ENCODE measurements around the gene NCLN. TPM values are rescaled to one million over a fixed set of nuclear protein-coding genes. Genes with fewer than 3 reads are reported as not detected.
"Not testable (repeated sequence)": the region's sequence is repeated elsewhere in the genome, so short reads cannot be mapped to it uniquely, and the experiment has no call there.

Gene NCLN
- total RNA-seq, 2 donors from 2014 or later, result 84.4 to 196 TPM

- Mint-ChIP-seq H3K36me3 (no peaks in the 10 kb centered on the region), H3K9me3 (no peaks in the 10 kb centered on the region), H3K4me1 (ENCODE audit: low read depth in 2 of 2) (peaks cover 12 to 14% of the 10 kb centered on the region in 2 donors), H3K27ac (no peak overlapping the region), H3K27me3 (no peaks in the 10 kb centered on the region), H3K4me3 (no peak overlapping the region)
- DNase-seq (ENCODE audit: low spot score) (no peak), ATAC-seq (no peak)
These were observed 7.0 kb downstream of the NCLN start for GRCh38 chr19:3192684-3193083.

- H3K27ac Mint-ChIP-seq, result no peak overlapping the region
- DNase-seq (ENCODE audit: low spot score) (no peak), ATAC-seq (no peak)
- no peaks in the 10 kb centered on the region for H3K36me3 Mint-ChIP-seq
- no peak overlapping the region for H3K4me3 Mint-ChIP-seq
- peaks cover 6 to 9% of the 10 kb centered on the region in 2 donors for H3K4me1 Mint-ChIP-seq (ENCODE audit: low read depth in 2 of 2)
- no peaks in the 10 kb centered on the region for H3K9me3 Mint-ChIP-seq
- H3K27me3 Mint-ChIP-seq, result no peaks in the 10 kb centered on the region
These were observed 7.8 kb downstream of the NCLN start for GRCh38 chr19:3193256-3194105.

DNA sequence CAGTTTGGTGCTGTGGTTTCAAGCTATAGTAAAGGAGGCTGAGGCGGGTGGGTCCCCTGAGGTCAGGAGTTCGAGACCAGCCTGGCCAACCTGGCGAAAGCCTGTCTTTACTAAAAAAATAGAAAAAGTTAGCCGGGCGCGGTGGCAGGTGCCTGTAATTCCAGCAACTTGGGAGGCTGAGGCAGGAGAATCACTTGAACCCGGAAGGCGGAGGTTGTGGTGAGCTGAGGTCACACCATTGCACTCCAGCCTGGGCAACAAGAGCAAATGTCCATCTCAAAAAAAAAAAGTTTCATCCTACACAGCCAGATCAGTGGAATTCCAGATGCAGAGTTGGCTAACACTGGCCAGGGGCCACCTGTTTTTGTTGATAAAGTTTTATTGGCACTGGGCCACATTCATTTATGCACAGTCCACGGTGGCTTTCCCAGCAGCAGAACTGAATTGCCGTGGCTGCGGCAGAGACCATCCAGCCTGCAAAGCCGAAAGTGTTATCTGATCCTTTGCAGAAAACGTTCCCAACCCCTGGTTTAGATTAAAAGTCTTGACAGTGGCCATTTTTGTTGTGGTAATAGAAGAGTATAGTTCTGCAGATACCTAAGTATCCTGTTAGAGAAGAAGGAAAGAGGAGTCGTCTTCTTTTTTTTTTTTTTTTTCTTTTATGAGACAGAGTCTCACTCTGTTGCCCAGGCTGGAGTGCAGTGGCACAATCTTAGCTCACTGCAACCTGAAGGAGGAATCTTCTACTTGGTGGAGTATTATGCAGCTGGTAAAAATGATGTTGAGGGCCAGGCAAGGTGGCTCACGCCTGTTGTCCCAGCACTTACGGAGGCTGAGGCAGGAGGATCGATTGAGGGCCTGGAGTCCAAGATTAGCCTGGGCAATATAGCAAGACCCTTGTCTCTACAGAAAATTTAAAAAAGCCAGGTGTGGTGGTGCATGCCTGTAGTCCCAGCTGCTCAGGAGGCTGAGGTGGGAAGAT lies 8.7 kb downstream of the NCLN start:
- no peak for ATAC-seq
- H3K36me3 Mint-ChIP-seq, result no peaks in the 10 kb centered on the region
- H3K27ac Mint-ChIP-seq, result no peak overlapping the region
- H3K4me3 Mint-ChIP-seq, result no peak overlapping the region
- no peaks in the 10 kb centered on the region for H3K27me3 Mint-ChIP-seq
- H3K4me1 Mint-ChIP-seq (ENCODE audit: low read depth in 2 of 2), result peaks cover 0 to 3% of the 10 kb centered on the region in 2 donors
- no peak for DNase-seq (ENCODE audit: low spot score)
- H3K9me3 Mint-ChIP-seq, result no peaks in the 10 kb centered on the region

DNA sequence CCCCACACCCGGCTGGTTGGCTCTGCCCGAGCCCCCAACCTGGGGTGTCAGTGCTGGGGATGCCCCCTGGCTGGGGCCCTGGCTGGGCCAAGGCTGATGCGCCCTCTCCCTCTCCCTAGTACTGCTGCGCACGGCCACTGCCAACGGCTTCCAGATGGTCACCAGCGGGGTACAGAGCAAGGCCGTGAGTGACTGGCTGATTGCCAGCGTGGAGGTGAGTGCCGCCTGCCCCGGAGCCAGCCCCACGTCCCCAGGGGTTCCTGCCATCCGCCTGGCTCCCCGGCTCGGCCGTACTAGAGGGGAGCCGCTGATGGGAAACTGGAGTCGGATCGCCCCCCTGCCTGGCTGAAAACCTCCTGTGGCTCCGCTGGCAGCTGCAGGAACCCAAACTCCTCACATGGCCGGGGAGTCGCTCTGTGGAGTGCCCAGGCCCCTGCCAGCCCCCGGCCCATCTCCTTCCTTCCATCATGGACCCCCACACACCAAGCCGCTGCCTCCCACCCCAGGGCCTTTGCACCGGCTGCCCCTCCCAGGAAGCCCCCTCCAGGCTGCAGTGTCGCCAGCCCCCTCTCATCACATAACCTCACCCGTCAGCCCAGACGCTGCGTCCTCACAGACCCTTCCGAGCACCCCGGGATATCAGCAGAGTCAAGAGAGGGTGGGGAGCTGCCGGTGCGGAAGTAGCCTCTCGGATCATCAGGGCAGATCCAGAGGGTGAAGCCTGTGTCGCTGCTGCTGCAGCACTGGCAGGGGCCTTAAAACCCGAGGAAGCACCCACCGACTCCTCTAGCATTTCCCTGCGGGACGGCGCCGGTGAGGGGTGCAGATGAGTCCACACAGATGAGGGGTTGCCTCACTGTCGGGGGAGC lies 10.6 kb downstream of the NCLN start:
- Mint-ChIP-seq H3K9me3 (no peaks in the 10 kb centered on the region), H3K27me3 (no peaks in the 10 kb centered on the region), H3K27ac (no peak overlapping the region), H3K4me3 (no peak overlapping the region), H3K4me1 (ENCODE audit: low read depth in 2 of 2) (no peaks in the 10 kb centered on the region), H3K36me3 (no peaks in the 10 kb centered on the region)
- ATAC-seq, result peak in 1 of 2 donors; percentile 41
- no peak for DNase-seq (ENCODE audit: low spot score)

- Mint-ChIP-seq H3K9me3 (no peaks in the 10 kb centered on the region), H3K27ac (no peak overlapping the region), H3K4me3 (no peak overlapping the region), H3K36me3 (no peaks in the 10 kb centered on the region), H3K4me1 (ENCODE audit: low read depth in 2 of 2) (no peaks in the 10 kb centered on the region), H3K27me3 (no peaks in the 10 kb centered on the region)
- no peak for DNase-seq (ENCODE audit: low spot score)
- no peak for ATAC-seq
These were observed 11.1 kb downstream of the NCLN start for GRCh38 chr19:3196933-3197205.

DNA sequence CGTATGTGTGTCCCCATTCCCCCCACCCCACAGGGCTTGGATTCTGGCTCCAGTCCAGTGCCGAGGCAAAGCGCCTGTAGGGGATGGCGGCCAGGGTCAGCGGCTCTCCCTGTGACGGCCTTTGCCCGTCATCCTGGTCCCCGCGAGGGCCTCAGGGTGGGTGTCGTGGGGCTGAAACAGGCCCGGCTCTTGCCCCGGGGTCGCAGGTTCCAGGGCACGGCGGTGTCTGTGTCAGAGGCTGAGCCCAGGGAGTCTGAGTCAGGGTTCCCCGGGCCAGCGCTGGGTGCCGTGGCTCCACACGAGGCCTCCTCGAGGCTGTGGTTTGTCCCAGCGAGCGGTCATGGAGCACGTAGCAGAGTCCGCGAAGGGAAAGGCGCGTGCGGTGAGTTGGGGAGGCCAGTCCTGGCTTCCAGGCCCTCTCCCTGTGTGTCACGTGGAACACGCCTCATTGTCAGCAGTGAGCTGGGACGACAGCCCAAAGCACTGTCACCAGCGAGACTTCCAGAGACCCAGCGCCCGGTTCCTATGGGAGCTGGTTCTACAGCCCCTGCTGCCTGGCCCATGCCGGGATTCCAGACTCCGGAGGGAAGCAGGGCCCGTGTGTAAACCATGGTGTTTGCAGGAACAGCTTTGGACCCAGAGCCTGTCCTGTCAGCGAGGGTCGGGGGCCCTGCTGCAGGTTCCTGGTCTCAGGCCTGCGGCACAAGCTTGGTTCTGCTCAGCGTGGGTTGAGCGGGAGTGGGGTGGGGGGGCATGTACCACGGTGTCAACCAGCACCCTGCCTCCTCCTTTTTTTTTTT lies 13.4 kb downstream of the NCLN start:
- no peak for DNase-seq (ENCODE audit: low spot score)

GRCh38 chr19:3201072-3201700 lies 15.5 kb downstream of the NCLN start:
- ATAC-seq (no peak), DNase-seq (ENCODE audit: low spot score) (no peak)
- Mint-ChIP-seq H3K4me1 (ENCODE audit: low read depth in 2 of 2) (no peaks in the 10 kb centered on the region), H3K9me3 (no peaks in the 10 kb centered on the region), H3K27me3 (no peaks in the 10 kb centered on the region), H3K4me3 (no peak overlapping the region), H3K36me3 (no peaks in the 10 kb centered on the region), H3K27ac (no peak overlapping the region)

More for the DNA sequence above, 13.4 kb downstream of the NCLN start:
- Mint-ChIP-seq H3K4me3 (no peak overlapping the region), H3K27ac (no peak overlapping the region), H3K36me3 (no peaks in the 10 kb centered on the region), H3K4me1 (ENCODE audit: low read depth in 2 of 2) (no peaks in the 10 kb centered on the region), H3K9me3 (no peaks in the 10 kb centered on the region), H3K27me3 (no peaks in the 10 kb centered on the region)
- no peak for ATAC-seq

- H3K4me1 Mint-ChIP-seq (ENCODE audit: low read depth in 2 of 2), result no peaks in the 10 kb centered on the region
- H3K27ac Mint-ChIP-seq, result no peak overlapping the region
- no peak overlapping the region for H3K4me3 Mint-ChIP-seq
- no peaks in the 10 kb centered on the region for H3K36me3 Mint-ChIP-seq
- no peak for DNase-seq (ENCODE audit: low spot score)
- no peaks in the 10 kb centered on the region for H3K27me3 Mint-ChIP-seq
- no peak for ATAC-seq
- no peaks in the 10 kb centered on the region for H3K9me3 Mint-ChIP-seq
These were observed 16.2 kb downstream of the NCLN start for GRCh38 chr19:3201911-3202310.

GRCh38 chr19:3202346-3202745 lies 16.6 kb downstream of the NCLN start:
- H3K4me3 Mint-ChIP-seq, result no peak overlapping the region
- no peaks in the 10 kb centered on the region for H3K9me3 Mint-ChIP-seq
- H3K4me1 Mint-ChIP-seq (ENCODE audit: low read depth in 2 of 2), result no peaks in the 10 kb centered on the region
- no peaks in the 10 kb centered on the region for H3K27me3 Mint-ChIP-seq
- ATAC-seq (no peak), DNase-seq (ENCODE audit: low spot score) (no peak)
- H3K27ac Mint-ChIP-seq, result no peak overlapping the region
- no peaks in the 10 kb centered on the region for H3K36me3 Mint-ChIP-seq

- not testable (repeated sequence) for H3K4me1 Mint-ChIP-seq (ENCODE audit: low read depth in 2 of 2); H3K36me3 Mint-ChIP-seq; ATAC-seq; H3K9me3 Mint-ChIP-seq; H3K27ac Mint-ChIP-seq; H3K27me3 Mint-ChIP-seq; H3K4me3 Mint-ChIP-seq; DNase-seq (ENCODE audit: low spot score)
These were observed 17.2 kb downstream of the NCLN start for GRCh38 chr19:3202895-3203294.

GRCh38 chr19:3203805-3204645 lies 18.3 kb downstream of the NCLN start:
- no peaks in the 10 kb centered on the region for H3K9me3 Mint-ChIP-seq
- no peak for ATAC-seq
- no peak overlapping the region for H3K4me3 Mint-ChIP-seq
- H3K36me3 Mint-ChIP-seq, result no peaks in the 10 kb centered on the region
- H3K27ac Mint-ChIP-seq, result no peak overlapping the region
- no peaks in the 10 kb centered on the region for H3K27me3 Mint-ChIP-seq
- no peak for DNase-seq (ENCODE audit: low spot score)
- H3K4me1 Mint-ChIP-seq (ENCODE audit: low read depth in 2 of 2), result no peaks in the 10 kb centered on the region

DNA sequence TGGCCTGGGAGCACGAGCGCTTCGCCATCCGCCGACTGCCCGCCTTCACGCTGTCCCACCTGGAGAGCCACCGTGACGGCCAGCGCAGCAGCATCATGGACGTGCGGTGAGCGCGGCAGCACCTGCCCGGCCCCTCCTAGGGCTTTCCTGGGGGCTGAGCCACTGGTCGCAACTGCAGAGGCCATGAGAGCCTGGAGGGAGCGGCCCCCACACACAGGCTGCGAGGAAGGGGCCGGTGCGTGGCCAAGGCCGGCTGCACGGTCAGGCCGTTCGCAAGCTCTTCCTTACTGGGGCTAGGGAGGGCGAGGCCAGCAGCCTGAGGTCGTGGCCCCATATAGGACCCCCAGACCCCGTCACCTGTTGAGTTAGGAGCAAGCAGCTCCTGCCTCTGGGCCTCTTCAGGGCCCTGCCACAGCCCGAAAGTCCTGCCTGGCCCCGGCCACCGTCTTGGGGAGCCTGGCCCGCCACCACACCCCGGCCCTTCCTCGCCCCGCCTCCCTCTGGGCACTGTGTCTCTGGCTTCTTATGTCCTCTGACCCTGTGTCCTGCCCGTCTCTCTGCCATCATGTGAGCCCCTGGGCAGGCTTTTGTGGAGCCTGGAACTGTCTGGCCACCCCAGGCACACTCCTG lies 19.0 kb downstream of the NCLN start:
- H3K9me3 Mint-ChIP-seq, result no peaks in the 10 kb centered on the region
- H3K4me3 Mint-ChIP-seq, result no peak overlapping the region
- ATAC-seq, result no peak
- DNase-seq (ENCODE audit: low spot score), result no peak
- H3K4me1 Mint-ChIP-seq (ENCODE audit: low read depth in 2 of 2), result peaks cover 0 to 3% of the 10 kb centered on the region in 2 donors
- H3K27ac Mint-ChIP-seq, result no peak overlapping the region
- H3K27me3 Mint-ChIP-seq, result no peaks in the 10 kb centered on the region
- no peaks in the 10 kb centered on the region for H3K36me3 Mint-ChIP-seq

All from natural killer cell treated with Interleukin-12 subunit alpha and Interleukin-12 subunit beta and Interleukin-15 and Interleukin-18, amount 100 ng/mL, for 72 hours (primary cell).